ENCODE results near the gene KAZN.

KAZN gene

GRCh38 chr1:14615549-14616218 is 17.2 kb downstream of the KAZN start:
- DNase-seq: no peak

GRCh38 chr1:14616632-14617396 is 18.3 kb downstream of the KAZN start:
- DNase-seq: no peak

GRCh38 chr1:14617791-14618190 is 19.3 kb downstream of the KAZN start:
- DNase-seq: no peak

- no peak for DNase-seq
Measured at GRCh38 chr1:14620941-14621340, 22.5 kb downstream of the KAZN start.

GRCh38 chr1:14623090-14623489 is 24.6 kb downstream of the KAZN start:
- no peak for DNase-seq

- no peak for DNase-seq
Measured at GRCh38 chr1:14624941-14625340, 26.5 kb downstream of the KAZN start.

- no peak for DNase-seq
Measured at GRCh38 chr1:14625572-14625971, 27.1 kb downstream of the KAZN start.

- no peak for DNase-seq
Measured at GRCh38 chr1:14625996-14626395, 27.5 kb downstream of the KAZN start.

GRCh38 chr1:14626869-14627607 is 28.6 kb downstream of the KAZN start:
- no peak for DNase-seq

- no peak for DNase-seq
Measured at GRCh38 chr1:14627608-14628489, 29.4 kb downstream of the KAZN start.

GRCh38 chr1:14629363-14630014 is 31.0 kb downstream of the KAZN start:
- DNase-seq: no peak

GRCh38 chr1:14630986-14631385 is 32.5 kb downstream of the KAZN start:
- no peak for DNase-seq

GRCh38 chr1:14631421-14631820 is 32.9 kb downstream of the KAZN start:
- no peak for DNase-seq

- no peak for DNase-seq
Measured at GRCh38 chr1:14634486-14634885, 36.0 kb downstream of the KAZN start.

GRCh38 chr1:14635421-14635820 is 36.9 kb downstream of the KAZN start:
- no peak for DNase-seq

- no peak for DNase-seq
Measured at GRCh38 chr1:14636897-14637632, 38.6 kb downstream of the KAZN start.

GRCh38 chr1:14639291-14640050 is 41.0 kb downstream of the KAZN start:
- DNase-seq: no peak

- no peak for DNase-seq
Measured at GRCh38 chr1:14642712-14643111, 44.2 kb downstream of the KAZN start.

- DNase-seq: no peak
Measured at GRCh38 chr1:14646973-14647372, 48.5 kb downstream of the KAZN start.

GRCh38 chr1:14647777-14648176 is 49.3 kb downstream of the KAZN start:
- no peak for DNase-seq

- DNase-seq: no peak
Measured at GRCh38 chr1:14648391-14648790, 49.9 kb downstream of the KAZN start.
